BE2C (cell line): ENCODE measurements around the gene NDST4.
A peak's percentile ranks its signal among the peaks of the same experiment; 100 is the strongest.

ENCODE experiments used
- DNase-seq: peaks from one replicate; pipeline ENCODE4 v3.0.0-alpha.2; 2020
- H3K27me3 ChIP-seq: fragments of 250-450 bp; sonication (Bioruptor Pico); 2 replicates; pipeline ENCODE4 v1.5.1; 2020; ENCODE audit warnings: mild to moderate bottlenecking
- H3K36me3 ChIP-seq: fragments of 250-450 bp; sonication (Bioruptor Pico); 2 replicates; pipeline ENCODE4 v1.5.1; 2020; ENCODE audit warnings: mild to moderate bottlenecking
- H3K4me1 ChIP-seq: fragments of 250-450 bp; sonication (Bioruptor Pico); 2 replicates; pipeline ENCODE4 v1.5.1; 2020
- H3K4me3 ChIP-seq: 2 replicates; pipeline ENCODE4 v1.5.1; 2011; ENCODE audit warnings: low read depth, low read length
- H3K9me3 ChIP-seq: fragments of 250-450 bp; sonication (Bioruptor Pico); 2 replicates; pipeline ENCODE4 v1.5.1; 2020
- TF ChIP-seq, protein P1 (sequence below): IDR thresholded peaks from 2 replicates; pipeline ENCODE4 v1.5.1; 2012; ENCODE audit warnings: mild to moderate bottlenecking, low read depth, low read length

NDST4 gene

DNA sequence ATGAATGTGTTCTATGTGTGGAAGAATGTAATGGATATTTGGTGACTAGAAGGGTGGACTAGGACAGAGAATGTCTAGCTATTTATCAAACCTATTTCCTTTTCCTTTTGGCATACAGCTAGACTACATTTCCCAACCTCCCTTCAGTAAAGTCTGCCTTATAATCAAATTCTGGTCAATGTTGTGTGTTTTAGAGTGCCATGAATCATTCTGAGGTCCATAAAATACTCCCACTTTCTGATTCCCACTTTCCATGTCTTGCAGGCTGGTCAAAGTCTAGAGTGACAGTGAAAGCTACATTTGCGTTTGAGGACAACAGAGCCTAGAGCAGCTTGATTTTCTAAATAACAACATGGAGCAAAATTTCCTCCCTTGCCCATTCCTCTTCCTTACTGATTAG, 297.7 kb downstream of the NDST4 start:
- no peaks in the 10 kb centered on the region for H3K9me3 ChIP-seq
- no peak overlapping the region for H3K4me3 ChIP-seq
- TF ChIP-seq, protein P1, sequence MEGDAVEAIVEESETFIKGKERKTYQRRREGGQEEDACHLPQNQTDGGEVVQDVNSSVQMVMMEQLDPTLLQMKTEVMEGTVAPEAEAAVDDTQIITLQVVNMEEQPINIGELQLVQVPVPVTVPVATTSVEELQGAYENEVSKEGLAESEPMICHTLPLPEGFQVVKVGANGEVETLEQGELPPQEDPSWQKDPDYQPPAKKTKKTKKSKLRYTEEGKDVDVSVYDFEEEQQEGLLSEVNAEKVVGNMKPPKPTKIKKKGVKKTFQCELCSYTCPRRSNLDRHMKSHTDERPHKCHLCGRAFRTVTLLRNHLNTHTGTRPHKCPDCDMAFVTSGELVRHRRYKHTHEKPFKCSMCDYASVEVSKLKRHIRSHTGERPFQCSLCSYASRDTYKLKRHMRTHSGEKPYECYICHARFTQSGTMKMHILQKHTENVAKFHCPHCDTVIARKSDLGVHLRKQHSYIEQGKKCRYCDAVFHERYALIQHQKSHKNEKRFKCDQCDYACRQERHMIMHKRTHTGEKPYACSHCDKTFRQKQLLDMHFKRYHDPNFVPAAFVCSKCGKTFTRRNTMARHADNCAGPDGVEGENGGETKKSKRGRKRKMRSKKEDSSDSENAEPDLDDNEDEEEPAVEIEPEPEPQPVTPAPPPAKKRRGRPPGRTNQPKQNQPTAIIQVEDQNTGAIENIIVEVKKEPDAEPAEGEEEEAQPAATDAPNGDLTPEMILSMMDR = no peak
- no peaks in the 10 kb centered on the region for H3K4me1 ChIP-seq
- no peaks in the 10 kb centered on the region for H3K36me3 ChIP-seq
- no peak for DNase-seq
- no peaks in the 10 kb centered on the region for H3K27me3 ChIP-seq

DNA sequence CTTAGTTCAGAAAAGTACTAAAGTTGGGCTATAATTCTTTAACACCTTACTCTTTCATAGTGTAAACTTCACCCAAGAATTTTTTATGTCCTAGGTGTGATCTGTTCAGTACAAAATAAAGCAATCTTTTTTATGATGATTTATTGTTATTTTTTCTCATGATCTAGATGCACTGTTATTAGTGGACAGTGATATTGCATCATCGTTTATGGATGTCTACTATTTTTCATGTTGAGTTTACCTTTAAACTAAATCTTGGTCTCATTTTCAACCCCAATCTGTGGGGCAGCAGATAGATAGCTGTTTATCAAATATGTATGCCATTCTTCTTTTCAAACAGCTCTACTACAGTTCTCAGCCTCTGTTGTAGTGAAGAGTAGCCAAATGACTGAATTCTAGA, 299.5 kb downstream of the NDST4 start:
- Histone ChIP-seq H3K4me3 (no peak overlapping the region), H3K9me3 (no peaks in the 10 kb centered on the region), H3K36me3 (no peaks in the 10 kb centered on the region), H3K4me1 (no peaks in the 10 kb centered on the region), H3K27me3 (no peaks in the 10 kb centered on the region)
- TF ChIP-seq, protein P1 = no peak
- no peak for DNase-seq

DNA sequence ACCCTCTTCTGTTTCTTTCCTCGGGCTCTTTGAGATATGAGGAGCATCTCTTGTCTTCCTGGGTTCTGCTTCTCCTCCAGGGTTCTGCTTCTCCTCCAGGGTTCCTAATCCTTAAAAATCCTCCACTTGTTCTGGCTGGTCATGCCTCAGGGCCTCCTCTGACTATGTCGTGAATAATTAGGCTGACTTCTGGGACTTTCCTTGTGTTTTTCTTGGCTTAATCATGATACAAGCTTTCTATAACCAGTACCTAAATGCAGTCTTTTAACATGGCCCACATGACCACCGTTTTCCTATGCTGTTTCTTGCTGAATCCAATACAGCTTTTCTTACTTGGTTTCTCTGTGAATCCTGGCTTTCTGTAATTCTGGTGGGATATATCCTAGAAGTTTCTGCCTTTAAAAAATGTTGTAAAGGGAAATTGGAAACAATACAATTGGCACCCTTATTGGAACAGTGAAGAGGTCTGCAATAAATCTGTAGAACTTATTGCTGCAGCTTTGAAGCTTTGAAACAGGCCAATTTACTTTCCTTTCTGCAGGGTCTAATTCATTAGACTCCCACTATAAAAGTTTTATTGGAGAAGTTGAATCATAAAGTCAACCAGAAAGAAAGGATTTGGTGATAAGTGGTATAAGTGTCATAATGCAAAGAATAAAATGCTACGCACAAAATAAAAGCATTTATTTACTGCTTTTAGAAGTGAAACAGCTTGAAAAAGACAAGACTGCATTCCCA, 301.7 kb downstream of the NDST4 start:
- DNase-seq = no peak
- Histone ChIP-seq H3K9me3 (no peaks in the 10 kb centered on the region), H3K27me3 (no peaks in the 10 kb centered on the region), H3K4me3 (no peak overlapping the region), H3K4me1 (no peaks in the 10 kb centered on the region), H3K36me3 (no peaks in the 10 kb centered on the region)
- TF ChIP-seq, protein P1 = no peak

DNA sequence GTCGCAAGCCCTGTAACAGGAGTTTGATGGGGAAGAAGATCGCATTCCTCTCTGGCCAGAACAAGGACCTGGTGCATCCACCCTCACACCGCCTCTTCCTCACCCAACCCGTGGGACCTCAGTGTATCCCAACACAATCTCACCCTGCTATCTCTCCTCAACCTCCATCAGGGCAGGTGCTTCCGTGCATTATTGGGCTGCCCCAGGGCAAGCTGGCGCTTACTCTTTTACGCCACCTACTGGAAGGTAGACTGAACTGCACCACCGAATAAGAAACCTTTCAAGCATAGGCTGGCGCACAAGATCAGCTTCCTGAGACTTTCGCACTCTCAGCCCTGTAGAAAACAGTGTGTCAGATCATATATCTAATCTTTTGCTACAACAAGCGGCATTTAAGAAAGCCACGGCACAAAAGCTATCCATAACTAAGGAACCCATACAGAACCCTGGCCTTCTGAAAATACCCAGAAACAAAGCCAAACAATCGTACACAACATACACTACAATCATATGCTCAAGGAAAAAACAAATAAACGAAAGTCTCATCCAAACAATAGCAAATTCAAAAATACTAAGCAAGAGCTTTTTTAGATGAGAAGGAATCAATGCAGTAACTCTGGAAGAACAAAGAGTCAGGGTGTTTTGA, 305.5 kb downstream of the NDST4 start:
- no peak overlapping the region for H3K4me3 ChIP-seq
- DNase-seq = peak; percentile 45
- no peaks in the 10 kb centered on the region for H3K9me3 ChIP-seq
- H3K27me3 ChIP-seq = no peaks in the 10 kb centered on the region
- H3K36me3 ChIP-seq = no peaks in the 10 kb centered on the region
- TF ChIP-seq, protein P1 = peak; percentile 90
- H3K4me1 ChIP-seq = no peaks in the 10 kb centered on the region

DNA sequence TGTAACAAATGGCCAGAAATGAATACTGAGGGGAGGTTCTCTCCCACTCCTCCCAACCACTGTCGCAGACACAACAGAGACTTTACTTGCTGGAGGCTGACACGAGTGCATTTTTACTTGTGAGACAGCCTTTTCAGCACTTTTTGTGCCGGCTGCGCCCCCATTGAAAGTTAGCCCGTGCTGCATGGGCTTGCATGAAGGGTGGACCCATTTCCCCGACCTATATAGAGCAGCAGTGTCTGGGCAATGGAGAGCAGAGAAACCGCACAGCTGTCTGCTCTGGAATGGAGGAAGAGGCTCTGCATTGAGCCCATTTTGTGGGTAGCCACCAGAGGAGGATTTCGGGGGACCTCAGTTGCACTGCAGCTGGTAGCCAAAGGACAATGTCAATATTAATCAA, 306.1 kb downstream of the NDST4 start:
- Histone ChIP-seq H3K4me3 (no peak overlapping the region), H3K36me3 (no peaks in the 10 kb centered on the region), H3K9me3 (no peaks in the 10 kb centered on the region), H3K27me3 (no peaks in the 10 kb centered on the region), H3K4me1 (no peaks in the 10 kb centered on the region)
- DNase-seq = no peak
- TF ChIP-seq, protein P1 = no peak

DNA sequence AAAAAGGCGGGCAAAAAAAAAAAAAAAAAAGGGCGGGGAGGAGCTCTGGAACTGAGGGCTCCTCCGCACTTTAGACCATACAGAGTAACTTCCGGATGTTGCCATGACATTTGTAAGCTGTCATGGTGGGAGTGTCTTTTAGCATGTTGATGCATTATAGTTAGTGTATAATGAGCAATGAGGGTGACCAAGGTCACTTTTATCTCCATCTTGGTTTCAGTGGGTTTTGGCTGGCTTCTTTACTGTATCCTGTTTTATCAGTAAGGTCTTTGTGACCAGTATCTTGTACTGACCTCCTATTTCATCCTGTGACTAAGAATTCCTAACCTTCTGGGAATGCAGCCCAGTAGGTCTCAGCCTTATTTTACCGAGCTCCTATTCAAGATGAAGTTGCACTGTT, 321.4 kb downstream of the NDST4 start:
- H3K4me3 ChIP-seq = no peak overlapping the region
- H3K9me3 ChIP-seq = no peaks in the 10 kb centered on the region
- DNase-seq = no peak
- H3K36me3 ChIP-seq = no peaks in the 10 kb centered on the region
- TF ChIP-seq, protein P1 = no peak
- no peaks in the 10 kb centered on the region for H3K27me3 ChIP-seq
- H3K4me1 ChIP-seq = no peaks in the 10 kb centered on the region; the same call in 1 of the 2 replicates
